ENCODE results near the gene KCND2.
"Not testable (repeated sequence)": the region's sequence is repeated elsewhere in the genome, so short reads cannot be mapped to it uniquely, and the experiment has no call there.

The KCND2 gene

GRCh38 chr7:120662291-120662690 lies 389.3 kb downstream of the KCND2 start:
- Mint-ChIP-seq H3K4me3 (no peak overlapping the region), H3K27ac (no peak overlapping the region), H3K36me3 (ENCODE audit: low read depth) (no peaks in the 10 kb centered on the region), H3K9me3 (no peaks in the 10 kb centered on the region), H3K27me3 (no peaks in the 10 kb centered on the region), H3K4me1 (ENCODE audit: low read depth) (no peaks in the 10 kb centered on the region)
- DNase-seq: no peak

GRCh38 chr7:120665068-120665467 lies 392.1 kb downstream of the KCND2 start:
- H3K36me3 Mint-ChIP-seq (ENCODE audit: low read depth): no peaks in the 10 kb centered on the region
- no peak overlapping the region for H3K4me3 Mint-ChIP-seq
- no peak for DNase-seq
- H3K27ac Mint-ChIP-seq: no peak overlapping the region
- H3K4me1 Mint-ChIP-seq (ENCODE audit: low read depth): no peaks in the 10 kb centered on the region
- H3K27me3 Mint-ChIP-seq: no peaks in the 10 kb centered on the region
- no peaks in the 10 kb centered on the region for H3K9me3 Mint-ChIP-seq

GRCh38 chr7:120675076-120675475 lies 402.1 kb downstream of the KCND2 start:
- DNase-seq: no peak
- Mint-ChIP-seq H3K27ac (no peak overlapping the region), H3K9me3 (no peaks in the 10 kb centered on the region), H3K4me1 (ENCODE audit: low read depth) (no peaks in the 10 kb centered on the region), H3K4me3 (no peak overlapping the region), H3K36me3 (ENCODE audit: low read depth) (no peaks in the 10 kb centered on the region), H3K27me3 (no peaks in the 10 kb centered on the region)

- H3K9me3 Mint-ChIP-seq: no peaks in the 10 kb centered on the region
- peaks cover 2% of the 10 kb centered on the region for H3K27me3 Mint-ChIP-seq
- H3K27ac Mint-ChIP-seq: no peak overlapping the region
- DNase-seq: no peak
- H3K4me1 Mint-ChIP-seq (ENCODE audit: low read depth): no peaks in the 10 kb centered on the region
- H3K36me3 Mint-ChIP-seq (ENCODE audit: low read depth): no peaks in the 10 kb centered on the region
- no peak overlapping the region for H3K4me3 Mint-ChIP-seq
Measured at GRCh38 chr7:120677535-120677934, 404.6 kb downstream of the KCND2 start.

GRCh38 chr7:120680985-120681384 lies 408.0 kb downstream of the KCND2 start:
- no peaks in the 10 kb centered on the region for H3K9me3 Mint-ChIP-seq
- peaks cover 2% of the 10 kb centered on the region for H3K27me3 Mint-ChIP-seq
- H3K4me3 Mint-ChIP-seq: no peak overlapping the region
- no peaks in the 10 kb centered on the region for H3K36me3 Mint-ChIP-seq (ENCODE audit: low read depth)
- no peaks in the 10 kb centered on the region for H3K4me1 Mint-ChIP-seq (ENCODE audit: low read depth)
- DNase-seq: no peak
- H3K27ac Mint-ChIP-seq: no peak overlapping the region

GRCh38 chr7:120684463-120684862 lies 411.5 kb downstream of the KCND2 start:
- no peak for DNase-seq
- no peaks in the 10 kb centered on the region for H3K36me3 Mint-ChIP-seq (ENCODE audit: low read depth)
- no peaks in the 10 kb centered on the region for H3K9me3 Mint-ChIP-seq
- H3K4me3 Mint-ChIP-seq: no peak overlapping the region
- peaks cover 2% of the 10 kb centered on the region for H3K27me3 Mint-ChIP-seq
- no peak overlapping the region for H3K27ac Mint-ChIP-seq
- H3K4me1 Mint-ChIP-seq (ENCODE audit: low read depth): no peaks in the 10 kb centered on the region

GRCh38 chr7:120691915-120692314 lies 418.9 kb downstream of the KCND2 start:
- Mint-ChIP-seq H3K36me3 (ENCODE audit: low read depth) (no peaks in the 10 kb centered on the region), H3K4me3 (no peak overlapping the region), H3K27ac (no peak overlapping the region), H3K27me3 (no peaks in the 10 kb centered on the region), H3K4me1 (ENCODE audit: low read depth) (no peaks in the 10 kb centered on the region), H3K9me3 (no peaks in the 10 kb centered on the region)
- no peak for DNase-seq

- Mint-ChIP-seq H3K36me3 (ENCODE audit: low read depth) (no peaks in the 10 kb centered on the region), H3K4me3 (no peak overlapping the region), H3K9me3 (no peaks in the 10 kb centered on the region), H3K27ac (no peak overlapping the region), H3K27me3 (no peaks in the 10 kb centered on the region), H3K4me1 (ENCODE audit: low read depth) (no peaks in the 10 kb centered on the region)
- no peak for DNase-seq
Measured at GRCh38 chr7:120695848-120696247, 422.9 kb downstream of the KCND2 start.

- no peaks in the 10 kb centered on the region for H3K27me3 Mint-ChIP-seq
- H3K9me3 Mint-ChIP-seq: no peaks in the 10 kb centered on the region
- H3K36me3 Mint-ChIP-seq (ENCODE audit: low read depth): no peaks in the 10 kb centered on the region
- no peak overlapping the region for H3K27ac Mint-ChIP-seq
- DNase-seq: no peak
- no peaks in the 10 kb centered on the region for H3K4me1 Mint-ChIP-seq (ENCODE audit: low read depth)
- H3K4me3 Mint-ChIP-seq: no peak overlapping the region
Measured at GRCh38 chr7:120700796-120701195, 427.8 kb downstream of the KCND2 start.

GRCh38 chr7:120702408-120702807 lies 429.4 kb downstream of the KCND2 start:
- H3K4me1 Mint-ChIP-seq (ENCODE audit: low read depth); H3K9me3 Mint-ChIP-seq; H3K4me3 Mint-ChIP-seq; H3K27ac Mint-ChIP-seq; DNase-seq; H3K27me3 Mint-ChIP-seq; H3K36me3 Mint-ChIP-seq (ENCODE audit: low read depth): not testable (repeated sequence)

GRCh38 chr7:120703585-120704240 lies 430.7 kb downstream of the KCND2 start:
- Mint-ChIP-seq H3K27me3 (no peaks in the 10 kb centered on the region), H3K4me3 (no peak overlapping the region), H3K9me3 (no peaks in the 10 kb centered on the region), H3K36me3 (ENCODE audit: low read depth) (no peaks in the 10 kb centered on the region), H3K27ac (no peak overlapping the region), H3K4me1 (ENCODE audit: low read depth) (no peaks in the 10 kb centered on the region)
- DNase-seq: no peak

GRCh38 chr7:120709252-120709971 lies 436.4 kb downstream of the KCND2 start:
- Mint-ChIP-seq H3K4me1 (ENCODE audit: low read depth) (no peaks in the 10 kb centered on the region), H3K27ac (no peak overlapping the region), H3K9me3 (no peaks in the 10 kb centered on the region), H3K4me3 (no peak overlapping the region), H3K36me3 (ENCODE audit: low read depth) (no peaks in the 10 kb centered on the region), H3K27me3 (no peaks in the 10 kb centered on the region)
- no peak for DNase-seq

- Mint-ChIP-seq H3K9me3 (no peaks in the 10 kb centered on the region), H3K4me3 (no peak overlapping the region), H3K27ac (no peak overlapping the region), H3K4me1 (ENCODE audit: low read depth) (no peaks in the 10 kb centered on the region), H3K27me3 (no peaks in the 10 kb centered on the region), H3K36me3 (ENCODE audit: low read depth) (no peaks in the 10 kb centered on the region)
- no peak for DNase-seq
Measured at GRCh38 chr7:120709972-120710320, 437.0 kb downstream of the KCND2 start.

GRCh38 chr7:120714945-120715344 lies 442.0 kb downstream of the KCND2 start:
- no peaks in the 10 kb centered on the region for H3K9me3 Mint-ChIP-seq
- peaks cover 2% of the 10 kb centered on the region for H3K27me3 Mint-ChIP-seq
- H3K4me3 Mint-ChIP-seq: no peak overlapping the region
- H3K4me1 Mint-ChIP-seq (ENCODE audit: low read depth): no peaks in the 10 kb centered on the region
- H3K27ac Mint-ChIP-seq: no peak overlapping the region
- no peaks in the 10 kb centered on the region for H3K36me3 Mint-ChIP-seq (ENCODE audit: low read depth)
- DNase-seq: no peak

GRCh38 chr7:120716307-120716706 lies 443.3 kb downstream of the KCND2 start:
- Mint-ChIP-seq H3K27ac (no peak overlapping the region), H3K27me3 (peaks cover 2% of the 10 kb centered on the region), H3K36me3 (ENCODE audit: low read depth) (no peaks in the 10 kb centered on the region), H3K4me1 (ENCODE audit: low read depth) (no peaks in the 10 kb centered on the region), H3K4me3 (no peak overlapping the region), H3K9me3 (no peaks in the 10 kb centered on the region)
- no peak for DNase-seq

Data from activated T-cell treated with anti-CD3 and anti-CD28 coated beads, Interleukin-2, amount 50 U/mL, for 24 hours (primary cell).